Glutamatergic neuron (in vitro differentiated cells): ENCODE data around the gene ARHGDIA. TPM values are rescaled to one million over a fixed set of nuclear protein-coding genes. Genes with fewer than 3 reads are reported as not detected.
A peak's percentile ranks its signal among the peaks of the same experiment; 100 is the strongest.

Experiments
- DNase-seq: peaks from one replicate; pipeline ENCODE4 v3.0.0; 2022
- H3K27ac Mint-ChIP-seq: one replicate; pipeline ENCODE4 v1.8.0; 2020; ENCODE audit warnings: mild to moderate bottlenecking, mixed read lengths, inconsistent platforms; ENCODE audit not compliant: unreplicated experiment
- H3K27me3 Mint-ChIP-seq: one replicate; pipeline ENCODE4 v1.8.0; 2020; ENCODE audit warnings: mild to moderate bottlenecking, moderate library complexity, mixed read lengths, inconsistent platforms; ENCODE audit not compliant: unreplicated experiment
- H3K36me3 Mint-ChIP-seq: one replicate; pipeline ENCODE4 v1.8.0; 2020; ENCODE audit warnings: mild to moderate bottlenecking, mixed read lengths, inconsistent platforms; ENCODE audit not compliant: unreplicated experiment
- H3K4me1 Mint-ChIP-seq: one replicate; pipeline ENCODE4 v1.8.0; 2020; ENCODE audit warnings: mild to moderate bottlenecking, low read depth, mixed read lengths, inconsistent platforms; ENCODE audit not compliant: unreplicated experiment
- H3K4me3 Mint-ChIP-seq: one replicate; pipeline ENCODE4 v1.8.0; 2020; ENCODE audit warnings: mild to moderate bottlenecking, mixed read lengths, inconsistent platforms; ENCODE audit not compliant: unreplicated experiment
- H3K9me3 Mint-ChIP-seq: one replicate; pipeline ENCODE4 v1.8.0; 2020; ENCODE audit warnings: mild to moderate bottlenecking, moderate library complexity, mixed read lengths, inconsistent platforms; ENCODE audit not compliant: unreplicated experiment
- CTCF ChIP-seq: fragments of 200-600 bp; sonication (generic); IDR thresholded peaks from one replicate; pipeline ENCODE4 v1.5.0; 2021; ENCODE audit not compliant: partially characterized antibody, unreplicated experiment
- total RNA-seq: library from RNA; stranded (reverse); fragmentation: NEBNext Ultra II Directional; extraction: Animal tissue kit (Norgen Biotek cat#: 25700); gene quantifications from one replicate; pipeline ENCODE4 v1.2.1, GENCODE V29; 2021; ENCODE audit not compliant: unreplicated experiment

Gene ARHGDIA
- total RNA-seq, 1 donor from 2014 or later = 432 TPM

- Mint-ChIP-seq H3K27ac (no peak overlapping the region), H3K27me3 (peaks cover 5% of the 10 kb centered on the region)
Measured at GRCh38 chr17:81838753-81839255, 32.3 kb downstream of the ARHGDIA start.

GRCh38 chr17:81837641-81838040, 33.5 kb downstream of the ARHGDIA start:
- Mint-ChIP-seq H3K9me3 (peaks cover 5% of the 10 kb centered on the region), H3K27me3 (peaks cover 2% of the 10 kb centered on the region), H3K4me3 (no peak overlapping the region), H3K27ac (no peak overlapping the region), H3K36me3 (no peaks in the 10 kb centered on the region), H3K4me1 (peaks cover 1% of the 10 kb centered on the region)
- no peak for TF ChIP-seq CTCF
- DNase-seq = no peak

More at GRCh38 chr17:81838753-81839255, 32.3 kb downstream of the ARHGDIA start:
- no peak overlapping the region for H3K4me3 Mint-ChIP-seq
- no peak for TF ChIP-seq CTCF
- H3K4me1 Mint-ChIP-seq = peaks cover 1% of the 10 kb centered on the region
- peaks cover 3% of the 10 kb centered on the region for H3K9me3 Mint-ChIP-seq
- no peak for DNase-seq
- no peaks in the 10 kb centered on the region for H3K36me3 Mint-ChIP-seq

GRCh38 chr17:81834831-81835267, 36.3 kb downstream of the ARHGDIA start, which contains the start of gene PPP1R27:
TSS of gene PPP1R27 (minus strand) at chr17:81835050. CDS start at chr17:81834953, 97 bp downstream.
- TF ChIP-seq CTCF = no peak
- no peak for DNase-seq
- peak within 1 kb of the TSS; percentile 86 for H3K27ac Mint-ChIP-seq
- peaks cover 7% of the 10 kb centered on the region for H3K4me1 Mint-ChIP-seq
- H3K4me3 Mint-ChIP-seq = peak within 1 kb of the TSS; percentile 92
- no peaks in the 10 kb centered on the region for H3K36me3 Mint-ChIP-seq
- H3K27me3 Mint-ChIP-seq = peaks cover 10% of the 10 kb centered on the region
- H3K9me3 Mint-ChIP-seq = peaks cover 9% of the 10 kb centered on the region

- peak overlapping the region; percentile 92 for H3K4me3 Mint-ChIP-seq
- DNase-seq = no peak
- peaks cover 9% of the 10 kb centered on the region for H3K9me3 Mint-ChIP-seq
- H3K36me3 Mint-ChIP-seq = no peaks in the 10 kb centered on the region
- peak overlapping the region; percentile 86 for H3K27ac Mint-ChIP-seq
- peaks cover 12% of the 10 kb centered on the region for H3K4me1 Mint-ChIP-seq
- no peak for TF ChIP-seq CTCF
- H3K27me3 Mint-ChIP-seq = peaks cover 14% of the 10 kb centered on the region
Measured at GRCh38 chr17:81833921-81834830, 37.0 kb downstream of the ARHGDIA start.
